IMR-90 (cell line): ENCODE data around the gene NUBPL. TPM values are rescaled to one million over a fixed set of nuclear protein-coding genes. Genes with fewer than 3 reads are reported as not detected.

ENCODE experiments used
- ATAC-seq: fragments of 200-7000 bp; cut with Tn5 transposase; 2 replicates; pipeline ENCODE4 v1.9.1; 2020; ENCODE audit warnings: low read depth, mild to moderate bottlenecking, moderate library complexity
- BruUV-seq: library from RNA; stranded (reverse); fragments of 400-500 nt; replicated peaks from 2 replicates; lab custom pipeline; 2021; lab: Mats Ljungman, UMichigan
- CTCF ChIA-PET: fragments of 300-600 bp; formaldehyde crosslinking; extraction: SDS; loops from one replicate; lab custom pipeline; 2021; ENCODE audit warnings: antibody characterized with exemption; lab: Yijun Ruan, JAX
- POLR2A ChIA-PET: fragments of 300-600 bp; sonication (Branson Sonifier 250); formaldehyde crosslinking; loops from one replicate; lab custom pipeline; 2022; ENCODE audit warnings: antibody characterized with exemption; ENCODE audit not compliant: unreplicated experiment; lab: Charles Lee
- DNase-seq: peaks from one replicate; pipeline ENCODE4 v3.0.0; 2013
- H2AFZ ChIP-seq: replicated peaks from 2 replicates; pipeline ENCODE3; 2013; ENCODE audit warnings: low read length, mild to moderate bottlenecking; ENCODE audit not compliant: poor library complexity
- H2AK5ac ChIP-seq: 2 replicates; pipeline ENCODE4 v1.6.1; 2013; ENCODE audit warnings: low read depth, low read length, inconsistent platforms
- H2AK9ac ChIP-seq: replicated peaks from 2 replicates; pipeline ENCODE3; 2013; ENCODE audit warnings: mild to moderate bottlenecking, low read depth, low read length, moderate library complexity; ENCODE audit not compliant: poor library complexity
- H2BK120ac ChIP-seq: 2 replicates; pipeline ENCODE4 v1.6.1; 2013; ENCODE audit warnings: low read depth, low read length, inconsistent platforms
- H2BK15ac ChIP-seq: 3 replicates; pipeline ENCODE4 v1.6.1; 2013; ENCODE audit warnings: low read depth, low read length, inconsistent platforms
- H2BK20ac ChIP-seq: 2 replicates; pipeline ENCODE4 v1.6.1; 2013; ENCODE audit warnings: low read depth, mild to moderate bottlenecking, inconsistent platforms, low read length, moderate library complexity
- H2BK5ac ChIP-seq: 2 replicates; pipeline ENCODE4 v1.6.1; 2013; ENCODE audit warnings: mild to moderate bottlenecking, low read depth, low read length, inconsistent platforms; ENCODE audit not compliant: poor library complexity, severe bottlenecking
- H3K14ac ChIP-seq: replicated peaks from 2 replicates; pipeline ENCODE4 v1.6.1; 2013; ENCODE audit warnings: low read depth, low read length, inconsistent platforms
- H3K18ac ChIP-seq: 2 replicates; pipeline ENCODE4 v1.6.1; 2013; ENCODE audit warnings: low read depth, low read length, control low read depth
- H3K23ac ChIP-seq: 2 replicates; pipeline ENCODE4 v1.6.1; 2013; ENCODE audit warnings: low read depth, low read length, inconsistent platforms
- H3K27ac ChIP-seq: 2 replicates; pipeline ENCODE4 v1.5.1; 2013; ENCODE audit warnings: mild to moderate bottlenecking, control low read depth, low read length; ENCODE audit not compliant: insufficient read depth
- H3K27me3 ChIP-seq: 2 replicates; pipeline ENCODE4 v1.6.1; 2013; ENCODE audit warnings: low read length; ENCODE audit not compliant: control insufficient read depth, insufficient read depth
- H3K36me3 ChIP-seq: 2 replicates; pipeline ENCODE4 v1.6.1; 2013; ENCODE audit warnings: low read length, mixed read lengths; ENCODE audit not compliant: control insufficient read depth, insufficient read depth
- H3K4ac ChIP-seq: 2 replicates; pipeline ENCODE4 v1.6.1; 2013; ENCODE audit warnings: low read depth, low read length, inconsistent platforms
- H3K4me1 ChIP-seq: 2 replicates; pipeline ENCODE4 v1.6.1; 2013; ENCODE audit warnings: low read length, mixed read lengths; ENCODE audit not compliant: control insufficient read depth, insufficient read depth
- H3K4me2 ChIP-seq: 2 replicates; pipeline ENCODE4 v1.6.1; 2013; ENCODE audit warnings: low read depth, mild to moderate bottlenecking, control low read depth, low read length, moderate library complexity
- H3K4me3 ChIP-seq: 2 replicates; pipeline ENCODE4 v1.5.1; 2013; ENCODE audit warnings: low read depth, mild to moderate bottlenecking, control low read depth, low read length, moderate library complexity; ENCODE audit not compliant: insufficient read depth
- H3K56ac ChIP-seq: 2 replicates; pipeline ENCODE4 v1.6.1; 2013; ENCODE audit warnings: low read length, inconsistent platforms; ENCODE audit not compliant: insufficient read depth; ENCODE audit errors: extremely low read depth
- H3K79me1 ChIP-seq, 2 experiments: 2 replicates each; pipeline ENCODE4 v1.6.1; 2013; ENCODE audit warnings: low read length in 2 of 2, inconsistent platforms in 1 of 2, low read depth in 1 of 2
- H3K9ac ChIP-seq: 2 replicates; pipeline ENCODE4 v1.6.1; 2013; ENCODE audit warnings: low read depth, low read length, control low read depth
- H3K9me1 ChIP-seq: 2 replicates; pipeline ENCODE4 v1.6.1; 2013; ENCODE audit warnings: low read length, inconsistent platforms; ENCODE audit not compliant: insufficient read depth
- H3K9me3 ChIP-seq: 2 replicates; pipeline ENCODE4 v1.6.1; 2013; ENCODE audit warnings: low read length; ENCODE audit not compliant: control insufficient read depth, insufficient read depth
- H4K20me1 ChIP-seq: 2 replicates; pipeline ENCODE4 v1.6.1; 2013; ENCODE audit warnings: low read length, inconsistent platforms; ENCODE audit not compliant: insufficient read depth
- H4K5ac ChIP-seq: 2 replicates; pipeline ENCODE4 v1.6.1; 2013; ENCODE audit warnings: mild to moderate bottlenecking, low read depth, low read length, control low read depth
- H4K8ac ChIP-seq, 2 experiments: 2 replicates each; pipeline ENCODE4 v1.6.1; 2013; ENCODE audit warnings: low read depth in 2 of 2, low read length in 2 of 2, control low read depth in 1 of 2, inconsistent platforms in 1 of 2
- H4K91ac ChIP-seq: 2 replicates; pipeline ENCODE4 v1.6.1; 2013; ENCODE audit warnings: low read depth, low read length, inconsistent platforms; ENCODE audit not compliant: insufficient read depth
- SMC3 ChIP-seq: fragments of 150-350 bp; IDR thresholded peaks from 2 replicates; pipeline ENCODE4 v1.6.1; 2016; ENCODE audit warnings: low read depth, mild to moderate bottlenecking, antibody characterized with exemption, low read length, moderate library complexity
- dilution Hi-C: fragments of 300-500 bp; cut with HindIII; formaldehyde crosslinking; loops from one replicate; pipeline ENCODE4 v1.14.3; 2018; ENCODE audit warnings: low sequenced_read_pairs; ENCODE audit not compliant: unreplicated experiment
- in situ Hi-C: fragments of 300-500 bp; cut with MboI; formaldehyde crosslinking; loops from 3 replicates; pipeline ENCODE4 v1.14.3; 2019; ENCODE audit warnings: low sequenced_read_pairs, inconsistent platforms, mixed read lengths
- intact Hi-C: fragments of 100-400 bp; cut with micrococcal nuclease; formaldehyde crosslinking; loops from 2 replicates; pipeline ENCODE4 v1.10.0; 2022
- polyA plus RNA-seq, 3 experiments: library from polyadenylated mRNA; depleted of rRNA; stranded (reverse); fragments of >200 nt; gene quantifications; 2 replicates each; pipeline ENCODE4 v1.2.3, GENCODE V29; 2012; ENCODE audit warnings: low replicate concordance in 1 of 3
- total RNA-seq: library from RNA; depleted of rRNA; stranded (reverse); fragments of >200 nt; gene quantifications from 2 replicates; pipeline ENCODE4 v1.2.3, GENCODE V29; 2012
- TF ChIP-seq, protein P1 (sequence below): fragments of 150-350 bp; IDR thresholded peaks from 2 replicates; pipeline ENCODE4 v1.6.1; 2016; ENCODE audit warnings: low read depth, mild to moderate bottlenecking, low read length, moderate library complexity, borderline replicate concordance
- TF ChIP-seq, protein P2 (sequence below): fragments of 150-350 bp; IDR thresholded peaks from 2 replicates; pipeline ENCODE4 v1.6.1; 2017; ENCODE audit warnings: mild to moderate bottlenecking, antibody characterized with exemption, low read length, low read depth

Gene NUBPL
- total and polyA plus RNA-seq, 2 of the 4 experiments (the other 2 are of a cell fraction): 5.4 to 11.5 TPM

DNA sequence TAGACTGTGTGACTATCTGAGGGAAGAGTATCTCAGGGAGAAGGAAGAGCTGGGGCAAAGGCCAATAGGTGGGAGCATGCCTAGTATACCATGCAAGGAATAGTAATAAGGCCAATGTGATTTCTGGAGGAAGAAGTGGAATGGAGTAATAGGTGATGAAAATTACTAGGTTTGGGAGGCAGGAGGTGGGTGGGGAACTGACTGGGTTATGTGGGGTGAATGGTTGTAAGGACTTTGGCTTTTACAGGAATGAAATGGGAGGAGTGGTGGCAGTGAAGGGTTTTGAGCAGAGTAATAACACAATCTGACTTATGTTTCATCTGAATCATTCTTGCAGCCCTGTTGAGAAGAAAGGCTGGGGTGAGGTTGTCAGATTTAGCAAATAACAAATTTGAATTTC is 30.9 kb downstream of the NUBPL start:
- Histone ChIP-seq H3K27me3 (no peaks in the 10 kb centered on the region), H3K4me3 (no peak overlapping the region), H3K79me1 (no peaks in the 10 kb centered on the region), H4K8ac (no peak overlapping the region), H2BK5ac (no peak overlapping the region), H2AK9ac (no peak overlapping the region), H3K9me3 (no peaks in the 10 kb centered on the region), H3K9me1 (no peaks in the 10 kb centered on the region), H3K4me1 (0 out of 2 replicates have a peak, but pooled peaks cover 2% of the 10 kb centered on the region), H2AFZ (no peak overlapping the region), H3K56ac (no peak overlapping the region), H3K9ac (no peak overlapping the region), H2BK15ac (no peak overlapping the region), H4K20me1 (no peaks in the 10 kb centered on the region), H3K18ac (no peak overlapping the region), H4K91ac (no peak overlapping the region), H3K27ac (no peak overlapping the region), H2BK20ac (no peak overlapping the region), H2AK5ac (no peak overlapping the region), H3K4me2 (no peak overlapping the region), H3K36me3 (no peaks in the 10 kb centered on the region), H4K5ac (no peak overlapping the region), H2BK120ac (no peak overlapping the region), H3K4ac (no peak overlapping the region), H3K23ac (no peak overlapping the region), H3K14ac (no peak overlapping the region)
- ATAC-seq (no peak), DNase-seq (no peak)
- dilution Hi-C loops: no loop called here
- POLR2A ChIA-PET: no interaction called here
- CTCF ChIA-PET: no interaction called here
- intact Hi-C loops: no loop called here
- no TSS peak for BruUV-seq
- in situ Hi-C loops: no loop called here
- TF ChIP-seq, protein P1, sequence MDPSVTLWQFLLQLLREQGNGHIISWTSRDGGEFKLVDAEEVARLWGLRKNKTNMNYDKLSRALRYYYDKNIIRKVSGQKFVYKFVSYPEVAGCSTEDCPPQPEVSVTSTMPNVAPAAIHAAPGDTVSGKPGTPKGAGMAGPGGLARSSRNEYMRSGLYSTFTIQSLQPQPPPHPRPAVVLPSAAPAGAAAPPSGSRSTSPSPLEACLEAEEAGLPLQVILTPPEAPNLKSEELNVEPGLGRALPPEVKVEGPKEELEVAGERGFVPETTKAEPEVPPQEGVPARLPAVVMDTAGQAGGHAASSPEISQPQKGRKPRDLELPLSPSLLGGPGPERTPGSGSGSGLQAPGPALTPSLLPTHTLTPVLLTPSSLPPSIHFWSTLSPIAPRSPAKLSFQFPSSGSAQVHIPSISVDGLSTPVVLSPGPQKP: no peak
- TF ChIP-seq SMC3: no peak
- TF ChIP-seq, protein P2, sequence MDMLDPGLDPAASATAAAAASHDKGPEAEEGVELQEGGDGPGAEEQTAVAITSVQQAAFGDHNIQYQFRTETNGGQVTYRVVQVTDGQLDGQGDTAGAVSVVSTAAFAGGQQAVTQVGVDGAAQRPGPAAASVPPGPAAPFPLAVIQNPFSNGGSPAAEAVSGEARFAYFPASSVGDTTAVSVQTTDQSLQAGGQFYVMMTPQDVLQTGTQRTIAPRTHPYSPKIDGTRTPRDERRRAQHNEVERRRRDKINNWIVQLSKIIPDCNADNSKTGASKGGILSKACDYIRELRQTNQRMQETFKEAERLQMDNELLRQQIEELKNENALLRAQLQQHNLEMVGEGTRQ: no peak
